Caco-2 (cell line): ENCODE measurements around the gene APEH. TPM values are rescaled to one million over a fixed set of nuclear protein-coding genes. Genes with fewer than 3 reads are reported as not detected.

Source experiments
- BruUV-seq: library from RNA; stranded (reverse); fragments of 400-500 nt; replicated peaks from 2 replicates; lab custom pipeline; 2021; lab: Mats Ljungman, UMichigan
- CTCF ChIA-PET: fragments of 300-600 bp; sonication (Branson Sonifier 250); formaldehyde crosslinking; loops from one replicate; lab custom pipeline; 2022; ENCODE audit warnings: antibody characterized with exemption; lab: Charles Lee
- POLR2A ChIA-PET: fragments of 300-600 bp; sonication (Branson Sonifier 250); formaldehyde crosslinking; loops from one replicate; lab custom pipeline; 2022; ENCODE audit warnings: antibody characterized with exemption; lab: Charles Lee
- DNase-seq, 2 experiments: peaks; one replicate each; pipeline versions ENCODE4 v3.0.0 to v3.0.0-alpha.2; 2020 to 2022
- H3K27me3 ChIP-seq: replicated peaks from 2 replicates; pipeline ENCODE4 v1.6.0; 2011; ENCODE audit warnings: low read length; ENCODE audit not compliant: control insufficient read depth, insufficient read depth
- H3K36me3 ChIP-seq: 2 replicates; pipeline ENCODE4 v1.5.1; 2011; ENCODE audit warnings: low read length; ENCODE audit not compliant: control insufficient read depth, insufficient read depth
- H3K4me1 ChIP-seq: fragments of 250-450 bp; sonication (Bioruptor Pico); 2 replicates; pipeline ENCODE4 v1.5.1; 2020; ENCODE audit warnings: mild to moderate bottlenecking
- H3K4me3 ChIP-seq: 2 replicates; pipeline ENCODE4 v1.5.1; 2011; ENCODE audit warnings: low read depth, mild to moderate bottlenecking, control low read depth, low read length
- H3K9me3 ChIP-seq: fragments of 250-450 bp; sonication (Bioruptor Pico); 2 replicates; pipeline ENCODE4 v1.5.1; 2020; ENCODE audit warnings: mild to moderate bottlenecking, moderate library complexity
- H3K27ac Mint-ChIP-seq: one replicate; pipeline ENCODE4 v1.8.0; 2022; ENCODE audit warnings: mixed read lengths; ENCODE audit not compliant: unreplicated experiment
- H3K27me3 Mint-ChIP-seq: one replicate; pipeline ENCODE4 v1.8.0; 2022; ENCODE audit warnings: mixed read lengths; ENCODE audit not compliant: insufficient read depth, unreplicated experiment
- H3K36me3 Mint-ChIP-seq: one replicate; pipeline ENCODE4 v1.8.0; 2022; ENCODE audit warnings: mild to moderate bottlenecking, mixed read lengths; ENCODE audit not compliant: insufficient read depth, unreplicated experiment
- H3K4me1 Mint-ChIP-seq: one replicate; pipeline ENCODE4 v1.8.0; 2022; ENCODE audit warnings: low read depth, mixed read lengths; ENCODE audit not compliant: unreplicated experiment
- H3K4me3 Mint-ChIP-seq: one replicate; pipeline ENCODE4 v1.8.0; 2022; ENCODE audit warnings: mild to moderate bottlenecking, moderate library complexity, mixed read lengths; ENCODE audit not compliant: unreplicated experiment
- H3K9me3 Mint-ChIP-seq: one replicate; pipeline ENCODE4 v1.8.0; 2022; ENCODE audit warnings: mixed read lengths; ENCODE audit not compliant: unreplicated experiment
- intact Hi-C: fragments of 100-400 bp; cut with micrococcal nuclease; formaldehyde crosslinking; loops from one replicate; pipeline ENCODE4 v1.10.0; 2022; ENCODE audit not compliant: unreplicated experiment
- total RNA-seq: library from RNA; stranded (reverse); gene quantifications from 2 replicates; pipeline ENCODE4 v1.2.3, GENCODE V29; 2022
- TF ChIP-seq, protein P1 (sequence below), 2 experiments: fragments of 200-600 bp in 1 of 2; IDR thresholded peaks; 1 replicate in 1 of 2; 2 replicates in 1 of 2; pipeline versions ENCODE4 v1.5.1 to v1.8.0; 2011 to 2022; ENCODE audit warnings: antibody characterized with exemption in 1 of 2, control low read depth in 1 of 2, inconsistent platforms in 1 of 2, low read depth in 1 of 2, low read length in 1 of 2, mild to moderate bottlenecking in 1 of 2, moderate library complexity in 1 of 2; ENCODE audit not compliant: insufficient read depth in 1 of 2, severe bottlenecking in 1 of 2, unreplicated experiment in 1 of 2

APEH gene
- total RNA-seq, 1 experiment from 2014 or later, result 236 TPM

DNA sequence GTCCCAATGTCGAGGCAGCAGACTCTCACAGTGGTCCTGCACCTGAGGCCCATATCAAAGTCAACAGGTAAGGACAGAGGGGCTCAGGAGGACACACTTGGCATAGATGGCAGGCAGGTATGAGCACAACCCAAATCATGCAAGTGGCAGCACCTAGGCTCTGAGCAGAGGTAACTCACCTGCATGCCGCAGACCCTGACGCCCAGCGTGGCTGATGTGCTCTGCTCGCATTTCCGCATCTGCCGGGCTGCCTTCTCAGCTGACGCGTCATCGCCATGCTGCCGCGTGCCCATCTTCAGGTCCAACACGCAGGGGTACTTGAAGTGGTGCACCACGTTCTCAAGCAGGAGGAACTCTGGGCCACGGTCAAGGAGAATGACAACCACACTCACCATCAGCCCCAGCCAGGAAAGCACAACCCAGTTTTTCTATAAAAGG, 53.8 kb downstream of the APEH start:
- Mint-ChIP-seq H3K27me3 (no peaks in the 10 kb centered on the region), H3K4me3 (no peak overlapping the region), H3K36me3 (peaks cover 71% of the 10 kb centered on the region), H3K9me3 (no peaks in the 10 kb centered on the region), H3K4me1 (peaks cover 7% of the 10 kb centered on the region), H3K27ac (no peak overlapping the region)
- H3K4me3 ChIP-seq, result no peak overlapping the region
- no peaks in the 10 kb centered on the region for H3K27me3 ChIP-seq
- DNase-seq, result no peak
- peaks cover 3% of the 10 kb centered on the region for H3K36me3 ChIP-seq
- TF ChIP-seq, protein P1, sequence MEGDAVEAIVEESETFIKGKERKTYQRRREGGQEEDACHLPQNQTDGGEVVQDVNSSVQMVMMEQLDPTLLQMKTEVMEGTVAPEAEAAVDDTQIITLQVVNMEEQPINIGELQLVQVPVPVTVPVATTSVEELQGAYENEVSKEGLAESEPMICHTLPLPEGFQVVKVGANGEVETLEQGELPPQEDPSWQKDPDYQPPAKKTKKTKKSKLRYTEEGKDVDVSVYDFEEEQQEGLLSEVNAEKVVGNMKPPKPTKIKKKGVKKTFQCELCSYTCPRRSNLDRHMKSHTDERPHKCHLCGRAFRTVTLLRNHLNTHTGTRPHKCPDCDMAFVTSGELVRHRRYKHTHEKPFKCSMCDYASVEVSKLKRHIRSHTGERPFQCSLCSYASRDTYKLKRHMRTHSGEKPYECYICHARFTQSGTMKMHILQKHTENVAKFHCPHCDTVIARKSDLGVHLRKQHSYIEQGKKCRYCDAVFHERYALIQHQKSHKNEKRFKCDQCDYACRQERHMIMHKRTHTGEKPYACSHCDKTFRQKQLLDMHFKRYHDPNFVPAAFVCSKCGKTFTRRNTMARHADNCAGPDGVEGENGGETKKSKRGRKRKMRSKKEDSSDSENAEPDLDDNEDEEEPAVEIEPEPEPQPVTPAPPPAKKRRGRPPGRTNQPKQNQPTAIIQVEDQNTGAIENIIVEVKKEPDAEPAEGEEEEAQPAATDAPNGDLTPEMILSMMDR (IDR thresholded peaks at IDR 0.05; ENCODE audit: insufficient read depth in 1 of 2, low read depth in 1 of 2, low read length in 1 of 2, severe bottlenecking in 1 of 2, unreplicated experiment in 1 of 2), result no peak
- POLR2A ChIA-PET, result no interaction called here
- H3K4me1 ChIP-seq, result peaks cover 5% of the 10 kb centered on the region
- BruUV-seq, result no TSS peak
- no peaks in the 10 kb centered on the region for H3K9me3 ChIP-seq
- intact Hi-C loops, result no loop called here
- CTCF ChIA-PET, result no interaction called here

DNA sequence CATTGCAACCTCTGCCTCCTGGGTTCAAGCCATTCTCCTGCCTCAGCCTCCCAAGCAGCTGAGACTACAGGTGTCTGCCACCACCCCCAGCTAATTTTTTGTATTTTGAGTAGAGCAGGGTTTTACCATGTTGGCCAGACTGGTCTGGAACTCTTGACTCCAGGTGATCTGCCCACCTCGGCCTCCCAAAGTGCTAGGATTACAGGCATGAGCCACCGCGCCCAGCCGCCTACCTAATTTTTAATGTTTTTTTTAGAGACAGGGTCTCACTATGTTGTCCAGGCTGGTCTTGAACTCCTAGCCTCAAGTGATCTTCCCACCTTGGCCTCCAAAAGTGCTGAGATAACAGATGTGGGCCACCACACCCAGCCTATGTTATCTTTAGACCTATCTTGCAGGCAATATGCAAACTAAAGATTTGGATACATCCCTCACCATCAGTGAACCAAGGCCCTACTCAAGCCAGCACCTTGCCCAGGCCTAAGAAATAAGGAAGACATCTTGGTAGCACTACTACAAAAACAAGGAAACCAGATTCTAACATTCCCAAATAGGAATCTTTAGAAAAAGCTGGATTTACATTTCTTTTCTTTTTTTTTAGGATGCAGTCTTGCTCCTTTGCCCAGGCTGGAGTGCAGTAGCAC, 55.9 kb downstream of the APEH start:
- no peaks in the 10 kb centered on the region for H3K9me3 Mint-ChIP-seq
- DNase-seq, result no peak
- Histone ChIP-seq H3K36me3 (peaks cover 3% of the 10 kb centered on the region), H3K4me3 (no peak overlapping the region), H3K4me1 (peaks cover 4% of the 10 kb centered on the region; the same call in 1 of the 2 replicates), H3K27me3 (no peaks in the 10 kb centered on the region), H3K9me3 (no peaks in the 10 kb centered on the region)
- TF ChIP-seq, protein P1 (IDR thresholded peaks at IDR 0.05; ENCODE audit: insufficient read depth in 1 of 2, low read depth in 1 of 2, low read length in 1 of 2, severe bottlenecking in 1 of 2, unreplicated experiment in 1 of 2), result no peak
- H3K27me3 Mint-ChIP-seq, result no peaks in the 10 kb centered on the region
- H3K4me3 Mint-ChIP-seq, result no peak overlapping the region
- H3K27ac Mint-ChIP-seq, result no peak overlapping the region
- no TSS peak for BruUV-seq
- ChIA-PET CTCF (no interaction called here), POLR2A (no interaction called here)
- H3K36me3 Mint-ChIP-seq, result peaks cover 64% of the 10 kb centered on the region
- H3K4me1 Mint-ChIP-seq, result no peaks in the 10 kb centered on the region
- intact Hi-C loops, result no loop called here

DNA sequence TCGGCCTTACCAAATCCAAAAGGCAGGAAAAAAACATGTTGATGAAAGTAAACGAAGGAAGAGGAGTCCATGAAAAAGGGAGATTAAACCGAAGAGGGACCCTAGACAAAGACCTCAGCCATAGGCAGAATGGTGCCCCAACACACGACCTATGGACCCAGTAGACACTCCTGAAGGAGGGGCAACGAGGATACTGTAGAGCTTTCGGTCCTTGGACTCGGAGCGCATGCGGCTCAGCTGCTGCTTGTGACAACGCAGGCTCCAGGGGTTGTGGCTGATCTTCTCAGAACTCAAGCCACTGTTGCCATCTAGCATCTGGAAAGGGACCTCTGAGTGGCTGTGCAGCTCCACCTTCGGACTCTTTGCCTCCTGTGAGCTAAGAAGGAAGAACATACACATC, 58.4 kb downstream of the APEH start:
- no peak overlapping the region for H3K4me3 ChIP-seq
- H3K4me3 Mint-ChIP-seq, result no peak overlapping the region
- POLR2A ChIA-PET, result no interaction called here
- BruUV-seq, result no TSS peak
- H3K9me3 ChIP-seq, result no peaks in the 10 kb centered on the region
- H3K4me1 ChIP-seq, result no peaks in the 10 kb centered on the region
- CTCF ChIA-PET, result no interaction called here
- H3K27ac Mint-ChIP-seq, result no peak overlapping the region
- no peaks in the 10 kb centered on the region for H3K27me3 Mint-ChIP-seq
- H3K36me3 Mint-ChIP-seq, result peaks cover 73% of the 10 kb centered on the region
- no peaks in the 10 kb centered on the region for H3K27me3 ChIP-seq
- no peaks in the 10 kb centered on the region for H3K9me3 Mint-ChIP-seq
- intact Hi-C loops, result no loop called here
- TF ChIP-seq, protein P1 (IDR thresholded peaks at IDR 0.05; ENCODE audit: insufficient read depth in 1 of 2, low read depth in 1 of 2, low read length in 1 of 2, severe bottlenecking in 1 of 2, unreplicated experiment in 1 of 2), result no peak
- H3K36me3 ChIP-seq, result no peaks in the 10 kb centered on the region; the same call in 1 of the 2 replicates
- DNase-seq, result no peak
- no peaks in the 10 kb centered on the region for H3K4me1 Mint-ChIP-seq
